ENCODE results near the gene PDGFRB. TPM values are rescaled to one million over a fixed set of nuclear protein-coding genes. Genes with fewer than 3 reads are reported as not detected.

PDGFRB gene
- total and polyA plus RNA-seq, 2 of the 4 experiments (the other 2 are of a cell fraction) = 108 to 124 TPM

DNA sequence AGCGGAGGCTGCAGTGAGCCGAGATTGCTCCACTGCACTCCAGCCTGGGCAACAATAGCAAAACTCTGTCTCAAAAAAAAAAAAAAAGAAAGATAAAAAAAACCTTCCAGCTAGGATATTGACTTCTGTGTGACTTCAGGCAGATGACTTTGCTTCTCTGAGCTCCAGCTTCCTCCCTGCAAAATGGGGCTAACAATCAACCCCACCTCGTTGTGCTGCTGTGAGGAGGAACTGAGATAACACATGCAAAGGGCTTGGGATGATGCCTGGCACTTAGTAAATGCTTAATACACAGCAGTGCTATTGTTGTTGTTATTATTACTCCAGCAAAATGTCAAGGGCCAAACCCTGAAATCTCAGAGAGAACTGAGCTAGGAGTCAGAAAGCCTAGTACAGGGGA, 7.4 kb upstream of the PDGFRB start:
- peak overlapping the region; percentile 15; the same call in 1 of the 2 replicates for H3K4ac ChIP-seq (ENCODE audit: low read depth, low read length)
- ChIA-PET CTCF (interaction anchor here (1.0 kb wide), 1 partner anchor 13 kb away, joined by 3 read pairs; no protein-coding TSS in a partner anchor), POLR2A (ENCODE audit: unreplicated experiment) (no interaction called here)
- H3K56ac ChIP-seq (ENCODE audit: extremely low read depth, insufficient read depth, low read length) = no peak overlapping the region
- no peak for DNase-seq
- no peak overlapping the region for H2BK5ac ChIP-seq (ENCODE audit: low read depth, low read length, poor library complexity, severe bottlenecking)
- no peak overlapping the region; the same call in 1 of the 2 replicates for H3K14ac ChIP-seq (replicated peaks; ENCODE audit: low read depth, low read length)
- H2AK9ac ChIP-seq (replicated peaks; ENCODE audit: low read depth, low read length, poor library complexity) = no peak overlapping the region
- TF ChIP-seq BHLHE40 (IDR thresholded peaks at IDR 0.05; ENCODE audit: low read depth, low read length) (no peak), MAZ (IDR thresholded peaks at IDR 0.05; ENCODE audit: borderline replicate concordance, low read depth, low read length) (no peak), SMC3 (IDR thresholded peaks at IDR 0.05; ENCODE audit: low read depth, low read length) (no peak), NFE2L2 (IDR thresholded peaks at IDR 0.05; ENCODE audit: low read depth, low read length) (no peak), CHD1 (IDR thresholded peaks at IDR 0.05; ENCODE audit: low read depth, low read length) (no peak), FOS (IDR thresholded peaks at IDR 0.05; ENCODE audit: low read depth, low read length) (no peak), RCOR1 (IDR thresholded peaks at IDR 0.05; ENCODE audit: insufficient replicate concordance, low read length) (no peak), CEBPB (IDR thresholded peaks at IDR 0.05; ENCODE audit: low read depth, low read length) (no peak)
- H4K8ac ChIP-seq (ENCODE audit: low read depth in 2 of 2, low read length in 2 of 2) = peak overlapping the region in 1 of 2 experiments; percentile 75; a peak in 2 of 4 replicates
- no peak overlapping the region for H2BK15ac ChIP-seq (ENCODE audit: low read depth, low read length)
- H4K20me1 ChIP-seq (ENCODE audit: insufficient read depth, low read length) = no peaks in the 10 kb centered on the region
- H3K4me3 ChIP-seq (ENCODE audit: insufficient read depth, low read depth, low read length) = no peak overlapping the region
- dilution Hi-C loops (cut with HindIII; ENCODE audit: low sequenced_read_pairs, unreplicated experiment) = no loop called here
- H3K9me3 ChIP-seq (ENCODE audit: control insufficient read depth, insufficient read depth, low read length) = no peaks in the 10 kb centered on the region
- peaks cover 0 to 28% of the 10 kb centered on the region in 2 experiments; a peak in 2 of 4 replicates for H3K79me1 ChIP-seq (ENCODE audit: low read depth in 1 of 2, low read length in 2 of 2)
- H2BK120ac ChIP-seq (ENCODE audit: low read depth, low read length) = 0 out of 2 replicates have a peak overlapping the region, but pooled peaks have one; percentile 14
- in situ Hi-C loops (cut with MboI; ENCODE audit: low sequenced_read_pairs) = no loop called here
- no peak for ATAC-seq (ENCODE audit: low read depth)
- H3K18ac ChIP-seq (ENCODE audit: low read depth, low read length) = no peak overlapping the region
- H2AFZ ChIP-seq (replicated peaks; ENCODE audit: low read length, poor library complexity) = peak overlapping the region; percentile 38
- no peak overlapping the region for H3K4me2 ChIP-seq (ENCODE audit: low read depth, low read length)
- H3K23ac ChIP-seq (ENCODE audit: low read depth, low read length) = no peak overlapping the region
- no peak overlapping the region for H3K27ac ChIP-seq (ENCODE audit: insufficient read depth, low read length)
- H3K36me3 ChIP-seq (ENCODE audit: control insufficient read depth, insufficient read depth, low read length) = no peaks in the 10 kb centered on the region
- intact Hi-C loops (cut with micrococcal nuclease) = no loop called here
- no peaks in the 10 kb centered on the region; the same call in 1 of the 2 replicates for H3K27me3 ChIP-seq (ENCODE audit: control insufficient read depth, insufficient read depth, low read length)
- no peak overlapping the region for H4K5ac ChIP-seq (ENCODE audit: low read depth, low read length)
- whole genome bisulfite sequencing, 2 experiments (ENCODE audit: extremely low coverage in 2 of 2, insufficient read length in 1 of 2) = no CpG with 5 or more reads among the region's 3 CpGs
- H2BK20ac ChIP-seq (ENCODE audit: low read depth, low read length) = peak overlapping the region; percentile 21; the same call in 1 of the 2 replicates
- peaks cover 25% of the 10 kb centered on the region for H3K4me1 ChIP-seq (ENCODE audit: control insufficient read depth, insufficient read depth, low read length)
- no peak overlapping the region for H3K9ac ChIP-seq (ENCODE audit: low read depth, low read length)
- peaks cover 26% of the 10 kb centered on the region for H3K9me1 ChIP-seq (ENCODE audit: insufficient read depth, low read length)
- H4K91ac ChIP-seq (ENCODE audit: insufficient read depth, low read depth, low read length) = no peak overlapping the region
- H2AK5ac ChIP-seq (ENCODE audit: low read depth, low read length) = peak overlapping the region; percentile 75; the same call in 1 of the 2 replicates
- BruUV-seq (replicated peaks) = no TSS peak
